HuH-7 (cell line): ENCODE measurements around the gene TMEM120A.

ENCODE experiments used
- DNase-seq: peaks from one replicate; pipeline ENCODE4 v3.0.0; 2011; ENCODE audit warnings: low spot score

TMEM120A gene

DNA sequence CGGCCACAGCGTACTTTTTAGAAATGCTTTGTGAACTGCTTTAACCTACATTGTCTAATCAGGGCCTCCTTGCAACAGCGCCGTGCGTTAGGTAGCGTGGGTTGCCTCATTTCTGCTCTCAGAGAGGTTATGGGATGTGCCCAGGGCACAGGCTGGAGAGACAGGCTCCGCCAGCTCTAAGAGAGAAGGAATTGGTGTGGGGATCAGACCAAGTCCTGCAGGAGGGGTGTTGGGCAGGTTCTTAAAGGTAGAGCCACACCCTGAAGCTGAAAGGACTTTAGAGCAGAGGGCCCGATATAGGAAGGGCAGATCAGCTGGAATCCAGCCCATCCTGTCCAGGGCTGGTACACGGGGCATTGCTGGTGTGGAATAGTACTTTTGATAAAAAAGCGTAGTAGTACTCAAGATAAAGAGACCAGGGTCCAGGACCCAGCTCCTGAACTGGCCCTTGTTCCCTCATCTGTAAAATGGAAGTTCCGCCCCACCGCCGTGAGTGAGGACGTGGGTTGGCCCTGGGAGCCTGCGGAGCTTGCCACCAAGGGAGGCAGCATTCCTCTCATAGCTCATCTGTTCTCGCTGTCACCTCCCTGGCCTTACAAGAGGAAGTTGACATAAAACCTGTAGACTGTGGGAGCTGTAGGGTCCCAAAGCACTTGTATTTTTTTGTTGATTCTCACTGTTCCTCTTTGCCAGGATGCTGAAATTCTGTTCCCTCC lies 37.2 kb downstream of the TMEM120A start:
- DNase-seq: no peak

DNA sequence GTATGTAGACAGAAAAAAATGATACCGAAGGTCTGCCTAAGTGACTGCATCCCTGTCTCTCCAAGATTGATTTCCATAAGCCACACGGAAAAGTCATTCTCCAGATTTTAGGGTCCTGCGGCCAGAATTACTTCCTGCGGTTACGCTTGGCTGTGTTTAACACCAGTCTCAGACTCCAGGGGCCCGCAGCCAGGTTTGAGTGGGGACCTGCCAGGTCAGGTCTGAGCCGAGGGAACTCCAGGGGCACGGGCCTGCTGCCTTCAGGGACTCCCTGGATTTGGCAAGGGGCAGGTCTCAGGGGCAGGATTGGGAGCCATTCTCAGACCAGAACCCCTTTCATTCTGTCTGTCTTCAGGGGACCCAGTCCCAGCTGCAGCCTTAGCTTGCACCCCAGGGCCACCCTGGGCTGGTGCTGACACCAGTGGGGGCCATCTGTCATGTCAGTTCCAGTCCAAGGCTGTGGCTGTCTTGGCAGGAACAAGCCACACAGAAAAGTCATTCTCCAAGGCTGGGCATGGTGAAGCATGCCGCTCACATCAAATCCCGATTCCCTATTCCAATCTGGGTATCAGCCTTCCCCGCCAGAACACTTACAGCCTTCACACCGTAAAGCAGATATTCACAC lies 39.0 kb downstream of the TMEM120A start:
- DNase-seq: no peak

DNA sequence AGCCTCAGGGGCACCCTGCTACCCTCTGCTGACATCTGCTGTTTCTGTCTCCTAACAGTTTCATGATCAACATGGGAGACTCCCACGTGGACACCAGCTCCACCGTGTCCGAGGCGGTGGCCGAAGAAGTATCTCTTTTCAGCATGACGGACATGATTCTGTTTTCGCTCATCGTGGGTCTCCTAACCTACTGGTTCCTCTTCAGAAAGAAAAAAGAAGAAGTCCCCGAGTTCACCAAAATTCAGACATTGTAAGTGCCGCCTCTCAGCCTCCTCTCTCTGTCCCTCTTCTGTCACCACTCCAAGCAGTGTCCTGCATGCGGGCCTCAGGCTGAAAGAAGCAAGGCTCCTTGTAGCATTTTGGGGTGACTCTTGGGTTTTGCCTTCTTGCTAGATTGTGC lies 40.5 kb downstream of the TMEM120A start:
- no peak for DNase-seq

- DNase-seq: no peak
Measured at GRCh38 chr7:75953431-75953830, 41.0 kb downstream of the TMEM120A start.

- DNase-seq: peak; percentile 41
Measured at GRCh38 chr7:75951506-75951905, 42.9 kb downstream of the TMEM120A start.

GRCh38 chr7:75950111-75950681 lies 44.2 kb downstream of the TMEM120A start:
- no peak for DNase-seq

DNA sequence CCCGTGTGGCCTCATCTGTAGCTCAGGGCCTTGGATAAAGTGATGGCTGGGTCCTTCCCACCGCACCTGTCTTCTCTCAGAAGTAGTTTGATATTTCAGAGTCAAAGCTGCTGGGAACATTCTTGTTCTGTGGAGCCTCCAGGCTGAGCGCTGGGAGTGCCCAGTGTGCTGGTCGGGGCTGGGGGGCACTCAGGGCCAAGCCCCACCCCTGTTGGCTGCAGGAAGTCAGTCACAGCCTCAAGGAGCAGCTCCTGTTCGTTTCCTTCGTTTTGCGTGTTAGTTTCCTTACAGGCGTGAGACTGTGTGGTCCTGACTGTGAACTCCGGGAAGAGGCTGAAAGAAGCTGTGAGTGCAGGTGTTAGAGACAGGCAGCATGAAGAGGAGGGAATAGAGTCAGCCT lies 46.2 kb downstream of the TMEM120A start:
- DNase-seq: no peak

DNA sequence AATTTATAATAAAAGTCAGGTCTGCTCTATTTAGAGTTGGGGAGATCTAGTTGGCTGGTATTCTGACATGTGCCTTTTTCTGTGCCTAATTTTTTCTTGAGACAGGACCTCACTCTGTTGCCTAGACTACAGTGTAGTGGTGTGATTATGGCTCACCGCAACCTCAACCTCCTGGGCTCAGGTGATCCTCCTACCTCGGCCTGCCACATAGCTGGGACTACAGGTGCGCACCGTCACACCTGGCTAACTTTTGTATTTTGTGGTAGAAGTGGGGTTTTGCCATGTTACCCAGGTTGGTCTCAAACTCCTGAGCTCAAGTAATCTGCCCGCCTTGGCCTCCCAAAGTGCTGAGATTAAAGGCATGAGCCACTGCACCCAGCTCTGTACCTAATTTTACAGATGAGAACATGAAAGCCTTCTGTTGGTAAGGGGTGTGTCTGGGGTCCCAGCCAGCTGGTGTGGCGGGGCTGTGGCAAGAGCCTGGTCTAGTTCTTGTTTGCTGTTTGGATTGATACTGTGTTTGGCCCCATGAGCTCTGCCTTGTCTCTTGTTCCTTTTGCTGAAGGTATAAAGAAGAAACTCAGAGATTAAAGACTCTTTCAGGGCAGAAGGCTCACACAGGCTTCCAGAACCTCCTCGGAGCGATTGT lies 48.1 kb downstream of the TMEM120A start:
- no peak for DNase-seq

DNA sequence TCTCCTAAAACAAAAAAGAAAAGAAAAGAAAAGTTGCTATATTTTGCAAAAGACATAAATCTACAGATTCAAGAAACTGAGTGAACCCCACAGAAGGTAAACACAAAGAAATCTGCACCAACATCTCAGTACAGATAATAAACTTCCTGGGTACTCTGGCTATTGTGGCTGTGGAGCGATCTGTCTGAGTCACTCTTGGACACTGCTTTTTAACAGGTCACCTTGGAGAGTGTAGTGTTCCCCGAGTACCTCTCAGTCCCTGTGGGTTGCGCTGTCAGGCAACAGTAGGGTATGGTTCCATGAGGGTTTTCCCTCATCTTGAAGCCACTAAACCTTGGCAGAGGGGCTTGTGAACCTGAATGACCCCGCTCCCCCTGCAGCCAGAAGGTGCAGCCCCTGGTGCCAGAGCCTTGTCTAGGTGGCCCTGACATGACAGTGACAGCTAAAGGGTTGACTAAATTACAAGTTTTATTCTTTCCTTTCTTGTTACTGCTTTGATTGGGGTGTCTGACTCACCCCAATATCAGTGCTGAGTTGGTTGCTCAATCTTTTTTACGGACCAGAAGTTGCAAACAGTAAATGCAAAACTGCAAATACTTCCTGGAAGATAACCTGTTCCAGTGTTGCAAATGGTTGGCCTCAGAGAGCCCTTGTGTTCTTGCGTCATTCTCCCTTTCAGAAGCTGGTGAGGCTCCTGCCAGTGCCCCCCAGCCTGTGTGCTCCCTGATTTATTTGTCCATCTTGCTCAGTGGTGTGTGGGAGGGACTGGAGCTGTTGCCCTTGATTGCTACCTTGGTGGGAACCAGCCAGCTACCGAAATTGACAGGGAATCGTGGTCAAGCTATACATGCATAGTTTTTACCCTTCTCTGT lies 48.9 kb downstream of the TMEM120A start:
- DNase-seq: peak; percentile 36

DNA sequence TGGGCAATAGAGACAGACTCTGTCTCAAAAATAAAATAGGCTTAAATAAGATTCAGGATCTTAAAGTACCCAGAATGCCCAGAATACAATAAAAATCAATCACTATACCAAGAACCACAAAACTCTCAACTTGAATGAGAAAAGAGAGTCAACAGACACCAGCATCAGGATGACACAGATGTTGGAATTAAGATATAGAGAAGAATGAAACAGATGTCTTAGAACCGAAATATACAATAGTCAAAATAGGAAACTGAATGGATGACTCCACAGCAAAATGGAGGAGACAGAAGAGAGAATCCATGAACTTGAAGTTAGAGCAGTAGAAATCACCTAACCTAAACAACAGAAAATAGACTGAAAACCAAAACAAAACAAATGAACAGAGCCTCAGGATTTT lies 49.9 kb downstream of the TMEM120A start:
- no peak for DNase-seq

GRCh38 chr7:75943864-75944263 lies 50.5 kb downstream of the TMEM120A start:
- DNase-seq: no peak

GRCh38 chr7:75938921-75939320 lies 55.5 kb downstream of the TMEM120A start:
- DNase-seq: no peak

- DNase-seq: no peak
Measured at GRCh38 chr7:75937958-75938786, 56.2 kb downstream of the TMEM120A start.
